HepG2 (cell line): ENCODE data around the gene CRYBA1. TPM values are rescaled to one million over a fixed set of nuclear protein-coding genes. Genes with fewer than 3 reads are reported as not detected.

ENCODE experiments used
- BRD4 ChIP-seq: sonication (generic); formaldehyde crosslinking; IDR thresholded peaks from 2 replicates; pipeline ENCODE4 v1.4.0; 2020; ENCODE audit warnings: missing genetic modification reagents
- FOXC1 ChIP-seq: sonication (generic); formaldehyde crosslinking; IDR thresholded peaks from 2 replicates; pipeline ENCODE4 v1.8.0; 2022; ENCODE audit warnings: mild to moderate bottlenecking, missing genetic modification reagents, borderline replicate concordance
- HNF1A ChIP-seq, 2 experiments: sonication (generic) in 1 of 2; formaldehyde crosslinking in 1 of 2; IDR thresholded peaks; 2 replicates each; pipeline versions ENCODE4 v1.4.0 to v1.6.1; 2016 to 2020; ENCODE audit warnings: borderline replicate concordance in 1 of 2, low read depth in 1 of 2, mild to moderate bottlenecking in 1 of 2, missing genetic modification reagents in 1 of 2
- HOXD1 ChIP-seq: sonication (generic); formaldehyde crosslinking; IDR thresholded peaks from 2 replicates; pipeline ENCODE4 v1.5.0; 2020; ENCODE audit warnings: missing genetic modification reagents
- JARID2 ChIP-seq: sonication (generic); formaldehyde crosslinking; IDR thresholded peaks from 2 replicates; pipeline ENCODE4 v1.8.1; 2023; ENCODE audit warnings: missing genetic modification reagents, inconsistent platforms; ENCODE audit not compliant: insufficient replicate concordance
- KLF12 ChIP-seq: sonication (generic); formaldehyde crosslinking; IDR thresholded peaks from 2 replicates; pipeline ENCODE4 v1.4.0; 2020; ENCODE audit warnings: missing genetic modification reagents, borderline replicate concordance
- MAF1 ChIP-seq: sonication (generic); formaldehyde crosslinking; IDR thresholded peaks from 2 replicates; pipeline ENCODE4 v1.5.0; 2020; ENCODE audit warnings: missing genetic modification reagents, borderline replicate concordance
- PCBP1 ChIP-seq: fragments of 200-400 bp; formaldehyde crosslinking; IDR thresholded peaks from 2 replicates; pipeline ENCODE4 v1.6.1; 2017; ENCODE audit warnings: mild to moderate bottlenecking, low read depth, low read length, borderline replicate concordance
- RBAK ChIP-seq: sonication (generic); formaldehyde crosslinking; IDR thresholded peaks from 2 replicates; pipeline ENCODE4 v1.5.1; 2020; ENCODE audit warnings: mild to moderate bottlenecking, missing genetic modification reagents
- RCOR2 ChIP-seq: IDR thresholded peaks from 2 replicates; pipeline ENCODE4 v1.6.1; 2016; ENCODE audit warnings: missing biosample characterization, missing genetic modification reagents
- SRSF4 ChIP-seq: fragments of 200-400 bp; formaldehyde crosslinking; IDR thresholded peaks from one replicate; pipeline ENCODE4 v1.6.1; 2018; ENCODE audit warnings: mild to moderate bottlenecking, low read depth, low read length, moderate library complexity; ENCODE audit not compliant: poor library complexity, severe bottlenecking
- STAT5B ChIP-seq: sonication (generic); formaldehyde crosslinking; IDR thresholded peaks from 2 replicates; pipeline ENCODE4 v1.4.0; 2020; ENCODE audit warnings: missing genetic modification reagents
- ZNF362 ChIP-seq: sonication (generic); formaldehyde crosslinking; IDR thresholded peaks from 2 replicates; pipeline ENCODE4 v1.4.0; 2020; ENCODE audit warnings: missing genetic modification reagents, mild to moderate bottlenecking, borderline replicate concordance
- ZNF747 ChIP-seq: sonication (generic); formaldehyde crosslinking; IDR thresholded peaks from 2 replicates; pipeline ENCODE4 v1.8.1; 2023; ENCODE audit warnings: missing genetic modification reagents, mild to moderate bottlenecking, borderline replicate concordance
- ZNF777 ChIP-seq: sonication (generic); formaldehyde crosslinking; IDR thresholded peaks from 2 replicates; pipeline ENCODE4 v1.4.0; 2020; ENCODE audit warnings: missing genetic modification reagents
- polyA plus RNA-seq, 8 experiments: library from polyadenylated mRNA; depleted of rRNA in 3 of 8; stranded (reverse) in 7 of 8; unstranded in 1 of 8; fragments of >200 nt; fragmentation: Illumina TruSeq in 4 of 8; extraction: Trizol in 4 of 8; gene quantifications; 2 replicates each; pipeline versions ENCODE4 v1.2.1 to v1.2.3, GENCODE V29; 2011 to 2016; ENCODE audit warnings: low read depth in 4 of 8, missing spikeins in 1 of 8, mixed read lengths in 1 of 8; ENCODE audit not compliant: insufficient read depth in 1 of 8
- total RNA-seq, 5 experiments: library from RNA; depleted of rRNA; stranded (reverse); fragments of >200 nt; fragmentation: Illumina TruSeq; extraction: Trizol; gene quantifications; 2 replicates each; pipeline ENCODE4 v1.2.3, GENCODE V29; 2016; ENCODE audit warnings: low read depth in 1 of 5
- TF ChIP-seq, protein P1 (sequence below): sonication (generic); formaldehyde crosslinking; IDR thresholded peaks from 2 replicates; pipeline ENCODE4 v1.4.0; 2020; ENCODE audit warnings: missing genetic modification reagents
- TF ChIP-seq, protein P2 (sequence below): sonication (generic); formaldehyde crosslinking; IDR thresholded peaks from 2 replicates; pipeline ENCODE4 v1.4.0; 2020; ENCODE audit warnings: missing genetic modification reagents, mild to moderate bottlenecking, borderline replicate concordance

The CRYBA1 gene
- total and polyA plus RNA-seq, 2 of the 13 experiments (the other 11 are each of a cell fraction or from before 2014, with no cell fraction given): not detected

DNA sequence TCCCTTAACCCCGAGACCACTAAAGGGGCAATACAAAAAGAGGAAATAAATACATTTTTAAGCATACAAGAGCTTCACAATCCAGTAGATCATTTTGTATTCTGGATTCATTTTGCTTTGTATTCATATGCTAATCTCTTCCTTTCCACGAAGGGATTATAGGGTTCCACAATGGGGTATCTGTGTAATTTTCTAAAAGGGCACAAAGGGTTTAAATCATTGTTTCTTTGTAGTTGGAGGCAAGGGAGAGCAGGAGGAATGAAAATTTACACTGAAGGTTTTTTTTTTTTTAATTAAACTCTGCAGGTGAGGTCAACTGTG lies 47.9 kb downstream of the CRYBA1 start (continued):
- 0 out of 2 replicates have a peak, but pooled peaks have one; percentile 11 for TF ChIP-seq RCOR2
- no peak for TF ChIP-seq ZNF777 (CRISPR knock-in tag)
- no peak for TF ChIP-seq JARID2 (CRISPR knock-in tag)
- no peak for TF ChIP-seq ZNF362
- TF ChIP-seq MAF1: no peak
- TF ChIP-seq, protein P1, sequence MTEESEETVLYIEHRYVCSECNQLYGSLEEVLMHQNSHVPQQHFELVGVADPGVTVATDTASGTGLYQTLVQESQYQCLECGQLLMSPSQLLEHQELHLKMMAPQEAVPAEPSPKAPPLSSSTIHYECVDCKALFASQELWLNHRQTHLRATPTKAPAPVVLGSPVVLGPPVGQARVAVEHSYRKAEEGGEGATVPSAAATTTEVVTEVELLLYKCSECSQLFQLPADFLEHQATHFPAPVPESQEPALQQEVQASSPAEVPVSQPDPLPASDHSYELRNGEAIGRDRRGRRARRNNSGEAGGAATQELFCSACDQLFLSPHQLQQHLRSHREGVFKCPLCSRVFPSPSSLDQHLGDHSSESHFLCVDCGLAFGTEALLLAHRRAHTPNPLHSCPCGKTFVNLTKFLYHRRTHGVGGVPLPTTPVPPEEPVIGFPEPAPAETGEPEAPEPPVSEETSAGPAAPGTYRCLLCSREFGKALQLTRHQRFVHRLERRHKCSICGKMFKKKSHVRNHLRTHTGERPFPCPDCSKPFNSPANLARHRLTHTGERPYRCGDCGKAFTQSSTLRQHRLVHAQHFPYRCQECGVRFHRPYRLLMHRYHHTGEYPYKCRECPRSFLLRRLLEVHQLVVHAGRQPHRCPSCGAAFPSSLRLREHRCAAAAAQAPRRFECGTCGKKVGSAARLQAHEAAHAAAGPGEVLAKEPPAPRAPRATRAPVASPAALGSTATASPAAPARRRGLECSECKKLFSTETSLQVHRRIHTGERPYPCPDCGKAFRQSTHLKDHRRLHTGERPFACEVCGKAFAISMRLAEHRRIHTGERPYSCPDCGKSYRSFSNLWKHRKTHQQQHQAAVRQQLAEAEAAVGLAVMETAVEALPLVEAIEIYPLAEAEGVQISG (CRISPR knock-in tag): no peak
- TF ChIP-seq KLF12: no peak
- no peak for TF ChIP-seq PCBP1
- no peak for TF ChIP-seq FOXC1 (CRISPR knock-in tag)
- TF ChIP-seq, protein P2, sequence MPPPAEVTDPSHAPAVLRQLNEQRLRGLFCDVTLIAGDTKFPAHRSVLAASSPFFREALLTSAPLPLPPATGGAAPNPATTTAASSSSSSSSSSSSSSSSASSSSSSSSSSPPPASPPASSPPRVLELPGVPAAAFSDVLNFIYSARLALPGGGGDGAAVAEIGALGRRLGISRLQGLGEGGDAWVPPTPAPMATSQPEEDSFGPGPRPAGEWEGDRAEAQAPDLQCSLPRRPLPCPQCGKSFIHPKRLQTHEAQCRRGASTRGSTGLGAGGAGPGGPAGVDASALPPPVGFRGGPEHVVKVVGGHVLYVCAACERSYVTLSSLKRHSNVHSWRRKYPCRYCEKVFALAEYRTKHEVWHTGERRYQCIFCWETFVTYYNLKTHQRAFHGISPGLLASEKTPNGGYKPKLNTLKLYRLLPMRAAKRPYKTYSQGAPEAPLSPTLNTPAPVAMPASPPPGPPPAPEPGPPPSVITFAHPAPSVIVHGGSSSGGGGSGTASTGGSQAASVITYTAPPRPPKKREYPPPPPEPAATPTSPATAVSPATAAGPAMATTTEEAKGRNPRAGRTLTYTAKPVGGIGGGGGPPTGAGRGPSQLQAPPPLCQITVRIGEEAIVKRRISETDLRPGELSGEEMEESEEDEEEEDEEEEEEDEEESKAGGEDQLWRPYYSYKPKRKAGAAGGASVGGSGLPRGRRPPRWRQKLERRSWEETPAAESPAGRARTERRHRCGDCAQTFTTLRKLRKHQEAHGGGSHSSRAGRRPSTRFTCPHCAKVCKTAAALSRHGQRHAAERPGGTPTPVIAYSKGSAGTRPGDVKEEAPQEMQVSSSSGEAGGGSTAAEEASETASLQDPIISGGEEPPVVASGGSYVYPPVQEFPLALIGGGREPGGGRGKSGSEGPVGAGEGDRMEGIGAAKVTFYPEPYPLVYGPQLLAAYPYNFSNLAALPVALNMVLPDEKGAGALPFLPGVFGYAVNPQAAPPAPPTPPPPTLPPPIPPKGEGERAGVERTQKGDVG: no peak
- TF ChIP-seq HOXD1 (CRISPR knock-in tag): no peak
- TF ChIP-seq BRD4 (CRISPR knock-in tag): no peak
- TF ChIP-seq STAT5B (CRISPR knock-in tag): no peak
- TF ChIP-seq ZNF747: no peak
- no peak for TF ChIP-seq RBAK (CRISPR knock-in tag)
- no peak for TF ChIP-seq HNF1A (IDR thresholded peaks at IDR 0.05; ENCODE audit: low read depth)
- no peak for TF ChIP-seq HNF1A (CRISPR knock-in tag; IDR thresholded peaks at IDR 0.05; ENCODE audit: borderline replicate concordance)
- no peak for TF ChIP-seq SRSF4
